ENCODE results near the gene PIGR.
A peak's percentile ranks its signal among the peaks of the same experiment; 100 is the strongest.

Gene PIGR

GRCh38 chr1:206946261-206946660 is at the start of gene PIGR:
TSS of gene PIGR (minus strand) at chr1:206946466. CDS start at chr1:206940531, 5,935 bp downstream.
- DNase-seq (ENCODE audit: low read depth): no peak

GRCh38 chr1:206992790-206993189 is 46.5 kb upstream of the PIGR start:
- no peak for DNase-seq (ENCODE audit: low read depth)

- DNase-seq (ENCODE audit: low read depth): no peak
These were observed 41.6 kb upstream of the PIGR start for GRCh38 chr1:206987873-206988272.

GRCh38 chr1:206986885-206987284 is 40.6 kb upstream of the PIGR start:
- no peak for DNase-seq (ENCODE audit: low read depth)

- no peak for DNase-seq (ENCODE audit: low read depth)
These were observed 40.1 kb upstream of the PIGR start for GRCh38 chr1:206986402-206986801.

GRCh38 chr1:206985162-206985749 is 39.0 kb upstream of the PIGR start:
- DNase-seq (ENCODE audit: low read depth): no peak

GRCh38 chr1:206982216-206982615 is 36.0 kb upstream of the PIGR start:
- peak; percentile 23 for DNase-seq (ENCODE audit: low read depth)

- no peak for DNase-seq (ENCODE audit: low read depth)
These were observed 33.2 kb upstream of the PIGR start for GRCh38 chr1:206979379-206980043.

GRCh38 chr1:206978259-206978658 is 32.0 kb upstream of the PIGR start:
- DNase-seq (ENCODE audit: low read depth): no peak

- DNase-seq (ENCODE audit: low read depth): no peak
These were observed 29.0 kb upstream of the PIGR start for GRCh38 chr1:206975306-206975705.

- DNase-seq (ENCODE audit: low read depth): no peak
These were observed 27.9 kb upstream of the PIGR start for GRCh38 chr1:206974140-206974539.

- no peak for DNase-seq (ENCODE audit: low read depth)
These were observed 26.5 kb upstream of the PIGR start for GRCh38 chr1:206972728-206973127.

- DNase-seq (ENCODE audit: low read depth): no peak
These were observed 24.9 kb upstream of the PIGR start for GRCh38 chr1:206971029-206971655.

GRCh38 chr1:206970446-206970845 is 24.2 kb upstream of the PIGR start, which contains the start of gene FCAMR:
TSS of gene FCAMR (minus strand) at chr1:206970460. CDS start at chr1:206970125, 335 bp downstream.
- no peak for DNase-seq (ENCODE audit: low read depth)

GRCh38 chr1:206969090-206969489 is 22.8 kb upstream of the PIGR start:
- no peak for DNase-seq (ENCODE audit: low read depth)

GRCh38 chr1:206967096-206967849 is 21.0 kb upstream of the PIGR start:
- no peak for DNase-seq (ENCODE audit: low read depth)

- no peak for DNase-seq (ENCODE audit: low read depth)
These were observed 19.5 kb upstream of the PIGR start for GRCh38 chr1:206965781-206966180.

- DNase-seq (ENCODE audit: low read depth): no peak
These were observed 17.5 kb upstream of the PIGR start for GRCh38 chr1:206963740-206964139.

GRCh38 chr1:206963119-206963712 is 16.9 kb upstream of the PIGR start:
- DNase-seq (ENCODE audit: low read depth): no peak

GRCh38 chr1:206962272-206962671 is 16.0 kb upstream of the PIGR start:
- DNase-seq (ENCODE audit: low read depth): no peak

GRCh38 chr1:206961668-206962067 is 15.4 kb upstream of the PIGR start:
- no peak for DNase-seq (ENCODE audit: low read depth)

- no peak for DNase-seq (ENCODE audit: low read depth)
These were observed 14.6 kb upstream of the PIGR start for GRCh38 chr1:206960676-206961386.

Data from GM04504 (cell line).